ENCODE data around the gene DNAJC10.

The DNAJC10 gene

GRCh38 chr2:182836451-182836850 is 120.4 kb downstream of the DNAJC10 start:
- no peak for DNase-seq (ENCODE audit: low read depth)
